ENCODE measurements around the gene COA7.
A peak's percentile ranks its signal among the peaks of the same experiment; 100 is the strongest.

The COA7 gene

GRCh38 chr1:52659851-52660596 lies 38.1 kb downstream of the COA7 start:
- Histone ChIP-seq H3K9ac (ENCODE audit: low read length) (no peak overlapping the region), H2AFZ (ENCODE audit: low read depth, low read length) (no peak overlapping the region), H2AK5ac (ENCODE audit: low read length, severe bottlenecking) (no peak overlapping the region), H3K4me2 (ENCODE audit: low read length, poor library complexity, severe bottlenecking) (no peak overlapping the region), H3K4me1 (ENCODE audit: control insufficient read depth, insufficient read depth, low read depth, low read length) (peaks cover 3% of the 10 kb centered on the region), H2BK5ac (ENCODE audit: low read depth, low read length, poor library complexity, severe bottlenecking) (no peak overlapping the region), H3K4me3 (ENCODE audit: insufficient read depth in 1 of 2, low read depth in 1 of 2, low read length in 2 of 2) (no peak overlapping the region), H3K23ac (ENCODE audit: low read length in 2 of 2) (no peak overlapping the region), H3K18ac (ENCODE audit: low read depth in 1 of 2, low read length in 2 of 2) (no peak overlapping the region), H3K79me1 (replicated peaks; ENCODE audit: low read length, poor library complexity, severe bottlenecking) (no peaks in the 10 kb centered on the region), H4K8ac (ENCODE audit: low read length) (no peak overlapping the region), H3K36me3 (ENCODE audit: control insufficient read depth in 1 of 2, insufficient read depth in 2 of 2, low read depth in 1 of 2, low read length in 2 of 2) (no peaks in the 10 kb centered on the region), H3K27ac (ENCODE audit: low read length, poor library complexity, severe bottlenecking) (no peak overlapping the region), H3K27me3 (ENCODE audit: control insufficient read depth in 1 of 2, insufficient read depth in 1 of 2, low read length in 2 of 2) (peaks cover 0 to 39% of the 10 kb centered on the region in 2 experiments), H2BK12ac (ENCODE audit: low read length in 2 of 2) (no peak overlapping the region), H2BK15ac (ENCODE audit: low read depth, poor library complexity, severe bottlenecking) (no peak overlapping the region), H2BK120ac (ENCODE audit: low read depth, low read length) (no peak overlapping the region), H3K14ac (ENCODE audit: low read length in 2 of 2) (no peak overlapping the region), H3K9me3 (ENCODE audit: control insufficient read depth, low read length) (no peaks in the 10 kb centered on the region), H4K91ac (ENCODE audit: low read length) (no peak overlapping the region), H3K4ac (ENCODE audit: low read depth in 1 of 2, low read length in 2 of 2) (no peak overlapping the region)
- 65% methylated on average over 13 of the region's 13 CpGs for WGBS
- DNase-seq, result no peak

DNA sequence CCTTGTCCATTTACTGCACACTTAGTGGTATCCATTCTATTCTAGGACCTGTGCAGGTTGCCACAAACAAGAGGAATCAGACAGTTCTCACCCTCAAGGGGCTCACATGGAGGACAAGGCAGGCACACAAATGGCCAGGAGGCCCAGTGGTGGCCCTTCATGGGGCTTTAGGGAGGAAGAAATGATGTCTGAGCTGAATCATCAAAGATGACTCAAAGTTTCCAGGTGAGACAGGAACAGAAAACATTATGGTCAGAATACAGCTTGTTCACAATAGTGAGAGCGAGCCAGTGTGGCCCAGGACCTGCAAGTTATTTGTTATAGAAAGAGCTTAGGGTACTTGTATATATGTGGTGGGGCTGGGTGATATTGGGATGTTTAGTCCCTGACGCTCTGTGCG lies 38.8 kb downstream of the COA7 start:
- Histone ChIP-seq H3K79me1 (replicated peaks; ENCODE audit: low read length, poor library complexity, severe bottlenecking) (no peaks in the 10 kb centered on the region), H4K8ac (ENCODE audit: low read length) (no peak overlapping the region), H3K4me3 (ENCODE audit: insufficient read depth in 1 of 2, low read depth in 1 of 2, low read length in 2 of 2) (no peak overlapping the region), H3K23ac (ENCODE audit: low read length in 2 of 2) (no peak overlapping the region), H4K91ac (ENCODE audit: low read length) (no peak overlapping the region), H3K4me1 (ENCODE audit: control insufficient read depth, insufficient read depth, low read depth, low read length) (peaks cover 3% of the 10 kb centered on the region), H2AFZ (ENCODE audit: low read depth, low read length) (no peak overlapping the region), H3K18ac (ENCODE audit: low read depth in 1 of 2, low read length in 2 of 2) (no peak overlapping the region), H3K9me3 (ENCODE audit: control insufficient read depth, low read length) (no peaks in the 10 kb centered on the region), H3K14ac (ENCODE audit: low read length in 2 of 2) (no peak overlapping the region), H3K9ac (ENCODE audit: low read length) (no peak overlapping the region), H2BK12ac (ENCODE audit: low read length in 2 of 2) (no peak overlapping the region), H2BK15ac (ENCODE audit: low read depth, poor library complexity, severe bottlenecking) (no peak overlapping the region), H3K4ac (ENCODE audit: low read depth in 1 of 2, low read length in 2 of 2) (no peak overlapping the region), H3K27ac (ENCODE audit: low read length, poor library complexity, severe bottlenecking) (no peak overlapping the region), H2BK5ac (ENCODE audit: low read depth, low read length, poor library complexity, severe bottlenecking) (no peak overlapping the region), H2BK120ac (ENCODE audit: low read depth, low read length) (no peak overlapping the region), H2AK5ac (ENCODE audit: low read length, severe bottlenecking) (no peak overlapping the region), H3K36me3 (ENCODE audit: control insufficient read depth in 1 of 2, insufficient read depth in 2 of 2, low read depth in 1 of 2, low read length in 2 of 2) (no peaks in the 10 kb centered on the region), H3K4me2 (ENCODE audit: low read length, poor library complexity, severe bottlenecking) (no peak overlapping the region), H3K27me3 (ENCODE audit: control insufficient read depth in 1 of 2, insufficient read depth in 1 of 2, low read length in 2 of 2) (peaks cover 0 to 39% of the 10 kb centered on the region in 2 experiments)
- 96% methylated on average over 1 of the region's 3 CpGs for WGBS
- DNase-seq, result peak; percentile 22

- no peaks in the 10 kb centered on the region for H3K9me3 ChIP-seq (ENCODE audit: control insufficient read depth, low read length)
- H3K79me1 ChIP-seq (replicated peaks; ENCODE audit: low read length, poor library complexity, severe bottlenecking), result no peaks in the 10 kb centered on the region
- H4K8ac ChIP-seq (ENCODE audit: low read length), result no peak overlapping the region
- no peak overlapping the region for H3K9ac ChIP-seq (ENCODE audit: low read length)
- no peak overlapping the region for H2AK5ac ChIP-seq (ENCODE audit: low read length, severe bottlenecking)
- H2BK12ac ChIP-seq (ENCODE audit: low read length in 2 of 2), result no peak overlapping the region
- H3K4me1 ChIP-seq (ENCODE audit: control insufficient read depth, insufficient read depth, low read depth, low read length), result peaks cover 3% of the 10 kb centered on the region
- H3K4me2 ChIP-seq (ENCODE audit: low read length, poor library complexity, severe bottlenecking), result no peak overlapping the region
- peaks cover 0 to 39% of the 10 kb centered on the region in 2 experiments for H3K27me3 ChIP-seq (ENCODE audit: control insufficient read depth in 1 of 2, insufficient read depth in 1 of 2, low read length in 2 of 2)
- H2BK5ac ChIP-seq (ENCODE audit: low read depth, low read length, poor library complexity, severe bottlenecking), result no peak overlapping the region
- no peak overlapping the region for H3K18ac ChIP-seq (ENCODE audit: low read depth in 1 of 2, low read length in 2 of 2)
- H3K4ac ChIP-seq (ENCODE audit: low read depth in 1 of 2, low read length in 2 of 2), result no peak overlapping the region
- WGBS, result 79% methylated on average over 1 of the region's 1 CpG
- no peak overlapping the region for H3K23ac ChIP-seq (ENCODE audit: low read length in 2 of 2)
- H3K14ac ChIP-seq (ENCODE audit: low read length in 2 of 2), result no peak overlapping the region
- no peak for DNase-seq
- no peak overlapping the region for H2AFZ ChIP-seq (ENCODE audit: low read depth, low read length)
- no peak overlapping the region for H2BK120ac ChIP-seq (ENCODE audit: low read depth, low read length)
- H2BK15ac ChIP-seq (ENCODE audit: low read depth, poor library complexity, severe bottlenecking), result no peak overlapping the region
- H4K91ac ChIP-seq (ENCODE audit: low read length), result no peak overlapping the region
- no peak overlapping the region for H3K27ac ChIP-seq (ENCODE audit: low read length, poor library complexity, severe bottlenecking)
- no peaks in the 10 kb centered on the region for H3K36me3 ChIP-seq (ENCODE audit: control insufficient read depth in 1 of 2, insufficient read depth in 2 of 2, low read depth in 1 of 2, low read length in 2 of 2)
- H3K4me3 ChIP-seq (ENCODE audit: insufficient read depth in 1 of 2, low read depth in 1 of 2, low read length in 2 of 2), result no peak overlapping the region
Observed at GRCh38 chr1:52658795-52659194, 39.4 kb downstream of the COA7 start.

DNA sequence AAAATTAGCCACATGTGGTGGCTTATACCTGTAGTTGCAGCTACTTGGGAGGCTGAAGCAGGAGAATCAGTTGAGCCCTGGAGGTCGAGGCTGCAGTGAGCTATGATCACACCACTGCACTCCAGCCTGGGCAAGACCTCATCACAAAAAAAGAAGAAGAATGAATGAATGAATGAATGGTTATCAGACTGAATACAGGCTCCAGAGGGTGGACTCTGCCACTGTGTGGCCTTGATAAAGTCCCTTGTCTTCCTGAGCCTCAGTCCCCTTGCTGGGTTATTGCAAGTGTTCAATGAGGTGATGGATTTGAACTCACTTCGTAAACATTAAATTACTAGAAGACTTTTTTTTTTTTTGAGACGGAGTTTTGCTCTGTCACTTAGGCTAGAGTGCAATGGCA lies 40.4 kb downstream of the COA7 start:
- Histone ChIP-seq H3K9ac (ENCODE audit: low read length) (no peak overlapping the region), H3K4me3 (ENCODE audit: insufficient read depth in 1 of 2, low read depth in 1 of 2, low read length in 2 of 2) (no peak overlapping the region), H3K4me1 (ENCODE audit: control insufficient read depth, insufficient read depth, low read depth, low read length) (no peaks in the 10 kb centered on the region), H3K14ac (ENCODE audit: low read length in 2 of 2) (no peak overlapping the region), H3K27ac (ENCODE audit: low read length, poor library complexity, severe bottlenecking) (no peak overlapping the region), H4K8ac (ENCODE audit: low read length) (no peak overlapping the region), H3K9me3 (ENCODE audit: control insufficient read depth, low read length) (no peaks in the 10 kb centered on the region), H2BK5ac (ENCODE audit: low read depth, low read length, poor library complexity, severe bottlenecking) (no peak overlapping the region), H3K4me2 (ENCODE audit: low read length, poor library complexity, severe bottlenecking) (no peak overlapping the region), H3K36me3 (ENCODE audit: control insufficient read depth in 1 of 2, insufficient read depth in 2 of 2, low read depth in 1 of 2, low read length in 2 of 2) (no peaks in the 10 kb centered on the region), H3K27me3 (ENCODE audit: control insufficient read depth in 1 of 2, insufficient read depth in 1 of 2, low read length in 2 of 2) (peaks cover 0 to 39% of the 10 kb centered on the region in 2 experiments), H3K23ac (ENCODE audit: low read length in 2 of 2) (no peak overlapping the region), H2BK120ac (ENCODE audit: low read depth, low read length) (no peak overlapping the region), H3K79me1 (replicated peaks; ENCODE audit: low read length, poor library complexity, severe bottlenecking) (no peaks in the 10 kb centered on the region), H2BK15ac (ENCODE audit: low read depth, poor library complexity, severe bottlenecking) (no peak overlapping the region), H3K18ac (ENCODE audit: low read depth in 1 of 2, low read length in 2 of 2) (no peak overlapping the region), H2AK5ac (ENCODE audit: low read length, severe bottlenecking) (no peak overlapping the region), H4K91ac (ENCODE audit: low read length) (no peak overlapping the region), H2BK12ac (ENCODE audit: low read length in 2 of 2) (no peak overlapping the region), H2AFZ (ENCODE audit: low read depth, low read length) (no peak overlapping the region), H3K4ac (ENCODE audit: low read depth in 1 of 2, low read length in 2 of 2) (no peak overlapping the region)
- no peak for DNase-seq
- WGBS, result 94% methylated on average over 3 of the region's 3 CpGs
